K562 (cell line): ENCODE measurements around the gene KIF5A.

ENCODE experiments used
- HEY1 ChIP-seq: fragments of 250-450 bp; sonication (Bioruptor Pico); IDR thresholded peaks from 2 replicates; pipeline ENCODE4 v1.5.0; 2020; ENCODE audit warnings: mild to moderate bottlenecking, moderate library complexity, borderline replicate concordance
- MAX ChIP-seq: sonication (generic); formaldehyde crosslinking; IDR thresholded peaks from 2 replicates; pipeline ENCODE4 v1.9.0; 2022; ENCODE audit warnings: mild to moderate bottlenecking, missing genetic modification reagents
- POLR2A ChIP-seq: fragments of 450-650 bp; conservative IDR thresholded peaks from 2 replicates; pipeline ENCODE4 v1.6.1; 2016
- ZNF449 ChIP-seq: fragments of 250-450 bp; sonication (Bioruptor Pico); IDR thresholded peaks from 2 replicates; pipeline ENCODE4 v1.8.0; 2022; ENCODE audit warnings: moderate library complexity, mild to moderate bottlenecking, inconsistent platforms
- ZNF57 ChIP-seq: fragments of 450-650 bp; formaldehyde crosslinking; IDR thresholded peaks from 2 replicates; pipeline ENCODE4 v1.4.0; 2020; ENCODE audit warnings: mild to moderate bottlenecking, moderate library complexity
- ZSCAN29 ChIP-seq: fragments of 450-650 bp; IDR thresholded peaks from 2 replicates; pipeline ENCODE4 v1.6.1; 2017

GRCh38 chr12:57568838-57569237, 19.0 kb downstream of the KIF5A start:
- TF ChIP-seq ZNF57 (no peak), POLR2A (no peak), ZNF449 (CRISPR knock-in tag) (no peak), ZSCAN29 (no peak), MAX (CRISPR knock-in tag) (no peak), HEY1 (CRISPR knock-in tag) (no peak)
